AG04450 (cell line): ENCODE measurements around the gene CARS1. TPM values are rescaled to one million over a fixed set of nuclear protein-coding genes. Genes with fewer than 3 reads are reported as not detected.

ENCODE experiments used
- CTCF ChIA-PET: fragments of 300-600, 350-600 bp; formaldehyde crosslinking; extraction: SDS; loops from one replicate; lab custom pipeline; 2022; ENCODE audit warnings: antibody characterized with exemption, inconsistent platforms; lab: Charles Lee
- POLR2A ChIA-PET: fragments of 350-600 bp; formaldehyde crosslinking; extraction: SDS; loops from one replicate; lab custom pipeline; 2021; ENCODE audit warnings: antibody characterized with exemption, inconsistent platforms; lab: Yijun Ruan, JAX
- DNase-seq: peaks from one replicate; pipeline ENCODE4 v3.0.0-alpha.2; 2011; ENCODE audit warnings: low read depth, low spot score
- H3K27ac ChIP-seq: one replicate; pipeline ENCODE4 v1.5.1; 2012; ENCODE audit warnings: low read depth, low read length, control low read depth
- H3K27me3 ChIP-seq: one replicate; pipeline ENCODE4 v1.6.0; 2012; ENCODE audit warnings: low read length; ENCODE audit not compliant: control insufficient read depth, insufficient read depth
- H3K4me3 ChIP-seq: 2 replicates; pipeline ENCODE4 v1.5.1; 2011; ENCODE audit warnings: mild to moderate bottlenecking, low read depth, low read length, control low read depth
- H3K9me3 ChIP-seq: 2 replicates; pipeline ENCODE4 v1.5.1; 2012; ENCODE audit warnings: low read length; ENCODE audit not compliant: control insufficient read depth, insufficient read depth
- polyA plus RNA-seq: library from polyadenylated mRNA; depleted of rRNA; stranded (reverse); fragments of >200 nt; gene quantifications from 2 replicates; pipeline ENCODE4 v1.2.3, GENCODE V29; 2011
- TF ChIP-seq, protein P1 (sequence below): IDR thresholded peaks from 2 replicates; pipeline ENCODE4 v1.5.1; 2011; ENCODE audit warnings: low read depth, low read length, control low read depth, inconsistent platforms

CARS1 gene
- polyA plus RNA-seq, 1 experiment: 139 TPM

DNA sequence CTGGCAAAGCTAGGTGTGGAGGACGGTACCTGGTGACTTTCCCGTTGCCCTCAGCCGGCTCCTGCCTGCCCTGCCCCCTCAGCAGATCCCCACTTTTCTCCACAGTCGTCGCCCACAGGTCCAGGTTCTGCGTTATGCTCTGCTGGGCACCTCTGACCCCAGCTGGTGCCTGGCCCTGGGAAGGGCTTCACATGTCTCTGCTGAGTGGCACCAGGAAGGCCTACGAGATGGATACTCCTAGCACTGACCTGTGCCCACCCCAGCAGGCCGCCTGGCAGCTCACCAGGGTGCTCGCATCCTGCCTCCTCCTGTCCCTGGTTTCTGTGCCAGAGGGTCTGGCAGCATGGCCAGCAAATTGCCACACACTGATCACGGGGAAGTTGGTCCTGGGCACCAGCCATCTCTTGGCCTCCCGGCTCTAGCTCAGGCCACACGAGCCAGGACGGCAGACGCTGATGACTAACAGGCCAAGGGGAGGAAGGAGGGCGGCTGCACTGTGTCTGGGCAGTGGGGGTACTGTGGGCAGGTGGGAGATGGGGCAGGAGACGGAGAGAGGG lies 13.8 kb downstream of the CARS1 start:
- no peak for DNase-seq
- POLR2A ChIA-PET: interaction anchor here (0.6 kb wide), 2 partner anchors 69 to 689 kb away, joined by 3 to 5 read pairs; no protein-coding TSS in a partner anchor
- H3K27me3 ChIP-seq: no peaks in the 10 kb centered on the region
- CTCF ChIA-PET: interaction anchor here (2.7 kb wide), 1 partner anchor 48 kb away, joined by 9 read pairs; no protein-coding TSS in a partner anchor
- H3K27ac ChIP-seq: no peak overlapping the region
- H3K4me3 ChIP-seq: no peak overlapping the region
- TF ChIP-seq, protein P1, sequence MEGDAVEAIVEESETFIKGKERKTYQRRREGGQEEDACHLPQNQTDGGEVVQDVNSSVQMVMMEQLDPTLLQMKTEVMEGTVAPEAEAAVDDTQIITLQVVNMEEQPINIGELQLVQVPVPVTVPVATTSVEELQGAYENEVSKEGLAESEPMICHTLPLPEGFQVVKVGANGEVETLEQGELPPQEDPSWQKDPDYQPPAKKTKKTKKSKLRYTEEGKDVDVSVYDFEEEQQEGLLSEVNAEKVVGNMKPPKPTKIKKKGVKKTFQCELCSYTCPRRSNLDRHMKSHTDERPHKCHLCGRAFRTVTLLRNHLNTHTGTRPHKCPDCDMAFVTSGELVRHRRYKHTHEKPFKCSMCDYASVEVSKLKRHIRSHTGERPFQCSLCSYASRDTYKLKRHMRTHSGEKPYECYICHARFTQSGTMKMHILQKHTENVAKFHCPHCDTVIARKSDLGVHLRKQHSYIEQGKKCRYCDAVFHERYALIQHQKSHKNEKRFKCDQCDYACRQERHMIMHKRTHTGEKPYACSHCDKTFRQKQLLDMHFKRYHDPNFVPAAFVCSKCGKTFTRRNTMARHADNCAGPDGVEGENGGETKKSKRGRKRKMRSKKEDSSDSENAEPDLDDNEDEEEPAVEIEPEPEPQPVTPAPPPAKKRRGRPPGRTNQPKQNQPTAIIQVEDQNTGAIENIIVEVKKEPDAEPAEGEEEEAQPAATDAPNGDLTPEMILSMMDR: no peak
- H3K9me3 ChIP-seq: no peaks in the 10 kb centered on the region

DNA sequence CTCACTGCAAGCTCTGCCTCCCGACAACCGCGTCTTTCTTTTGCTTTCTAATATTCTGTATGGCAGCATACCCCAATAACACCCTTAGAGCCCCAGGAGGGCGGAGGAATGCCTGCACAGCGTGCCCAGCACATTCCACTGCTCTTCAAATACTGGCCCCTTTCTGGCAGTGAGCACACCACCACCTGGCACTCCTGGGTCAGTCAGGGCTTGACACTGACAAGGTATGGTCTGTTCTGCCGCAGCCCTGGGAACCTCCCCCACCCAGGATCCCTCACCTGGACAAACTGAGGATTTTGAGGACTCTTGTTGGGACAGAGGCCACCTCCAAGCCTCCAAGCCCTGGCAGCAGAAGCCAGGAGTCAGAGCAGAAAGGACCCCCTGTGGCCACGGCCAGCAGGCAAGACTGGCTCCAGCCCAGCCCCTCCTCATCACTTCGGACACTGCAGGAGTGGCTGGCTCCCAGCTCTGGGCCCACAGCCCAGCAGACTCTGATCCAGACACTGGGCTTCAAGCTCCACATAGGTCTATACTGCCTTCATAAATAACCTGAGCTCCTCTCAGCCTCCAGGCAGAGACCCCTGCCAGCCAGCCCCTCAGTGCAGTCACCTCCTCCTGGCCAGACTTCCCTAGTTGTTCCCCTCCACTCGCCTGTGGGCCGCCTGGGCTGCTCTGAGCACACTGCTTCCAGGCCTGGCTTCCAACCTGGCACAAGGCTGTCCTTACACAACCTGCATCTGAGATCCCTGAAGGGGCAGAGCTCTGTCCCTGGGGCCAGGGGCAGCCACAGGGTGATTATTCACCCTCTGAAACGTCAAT lies 14.5 kb downstream of the CARS1 start:
- H3K27ac ChIP-seq: no peak overlapping the region
- no peaks in the 10 kb centered on the region for H3K27me3 ChIP-seq
- TF ChIP-seq, protein P1: no peak
- no peak for DNase-seq
- H3K9me3 ChIP-seq: no peaks in the 10 kb centered on the region
- ChIA-PET POLR2A (no interaction called here), CTCF (interaction anchor here (2.7 kb wide), 1 partner anchor 49 kb away, joined by 9 read pairs; no protein-coding TSS in a partner anchor)
- H3K4me3 ChIP-seq: no peak overlapping the region

DNA sequence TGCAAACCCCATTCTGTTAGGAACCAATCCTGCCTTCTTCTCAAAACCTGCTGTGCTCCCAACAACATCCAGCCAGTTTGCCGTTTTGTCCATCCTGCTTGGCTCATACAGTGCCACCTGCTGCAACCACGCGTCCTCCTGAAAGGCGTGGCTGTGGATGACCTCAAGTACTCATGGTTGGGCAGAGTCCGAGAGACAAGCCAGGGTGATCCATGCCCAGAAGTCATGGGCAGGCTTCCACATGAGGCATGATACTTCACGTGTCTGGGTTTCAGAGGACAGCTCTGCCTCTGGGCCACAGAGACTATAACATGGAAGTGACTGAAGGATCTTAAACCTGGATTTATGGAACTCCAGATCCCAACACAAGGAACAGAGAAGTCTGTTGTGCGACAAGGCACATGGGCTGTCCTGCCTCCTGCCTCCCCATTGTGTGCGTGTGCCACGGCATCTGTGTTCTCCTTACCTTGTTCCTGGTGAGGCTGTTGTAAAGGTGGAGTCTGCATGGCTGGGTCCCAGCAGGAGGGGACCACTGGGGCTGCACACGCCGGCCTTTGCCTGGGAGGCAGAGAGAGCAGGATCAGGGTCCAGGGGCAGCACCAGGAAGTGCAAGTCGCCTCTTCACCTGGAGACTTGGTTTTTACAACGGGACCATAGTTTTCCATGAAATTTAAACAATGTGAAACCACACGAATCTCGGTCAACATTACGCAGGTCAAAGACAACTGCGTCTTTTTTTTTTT lies 15.4 kb downstream of the CARS1 start:
- DNase-seq: no peak
- Histone ChIP-seq H3K27ac (no peak overlapping the region), H3K27me3 (no peaks in the 10 kb centered on the region), H3K4me3 (no peak overlapping the region), H3K9me3 (no peaks in the 10 kb centered on the region)
- ChIA-PET POLR2A (no interaction called here), CTCF (interaction anchor here (6.8 kb wide), 1 partner anchor 49 kb away, joined by 61 read pairs; no protein-coding TSS in a partner anchor)
- TF ChIP-seq, protein P1: no peak

DNA sequence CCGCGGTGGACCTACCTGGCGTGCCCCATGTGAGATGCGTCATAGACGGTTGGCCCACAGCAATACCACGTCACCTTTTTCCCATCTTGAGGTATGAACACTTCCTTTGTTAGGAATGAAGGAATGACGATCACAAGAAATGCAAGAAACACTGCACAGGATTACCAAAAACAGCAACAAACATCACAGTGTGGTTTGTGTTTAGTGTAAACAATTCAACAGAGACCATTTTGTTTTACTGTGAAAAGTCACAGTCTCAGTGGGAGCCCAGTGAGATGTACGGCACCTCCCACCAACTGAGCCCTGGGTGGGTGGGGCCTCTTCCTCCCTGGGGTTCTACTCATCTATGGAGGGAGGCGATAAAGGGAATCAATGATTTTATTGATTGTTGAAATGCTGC lies 16.3 kb downstream of the CARS1 start:
- Histone ChIP-seq H3K9me3 (no peaks in the 10 kb centered on the region), H3K4me3 (no peak overlapping the region), H3K27ac (no peak overlapping the region), H3K27me3 (no peaks in the 10 kb centered on the region)
- CTCF ChIA-PET: interaction anchor here (6.8 kb wide), 1 partner anchor 50 kb away, joined by 61 read pairs; no protein-coding TSS in a partner anchor
- no peak for DNase-seq
- POLR2A ChIA-PET: no interaction called here
- TF ChIP-seq, protein P1: no peak
